ENCODE results near the gene MPC1L.

- TF ChIP-seq CTCF (IDR thresholded peaks at IDR 0.05) (no peak), POLR2A (IDR thresholded peaks at IDR 0.05) (no peak)
Measured at GRCh38 chrX:40661489-40661888, 38.3 kb downstream of the MPC1L start.

Data from Peyer's patch (tissue), 4 donors.